ENCODE measurements around the gene MDC1.
A peak's percentile ranks its signal among the peaks of the same experiment; 100 is the strongest.
"Not testable (repeated sequence)": the region's sequence is repeated elsewhere in the genome, so short reads cannot be mapped to it uniquely, and the experiment has no call there.

MDC1 gene

DNA sequence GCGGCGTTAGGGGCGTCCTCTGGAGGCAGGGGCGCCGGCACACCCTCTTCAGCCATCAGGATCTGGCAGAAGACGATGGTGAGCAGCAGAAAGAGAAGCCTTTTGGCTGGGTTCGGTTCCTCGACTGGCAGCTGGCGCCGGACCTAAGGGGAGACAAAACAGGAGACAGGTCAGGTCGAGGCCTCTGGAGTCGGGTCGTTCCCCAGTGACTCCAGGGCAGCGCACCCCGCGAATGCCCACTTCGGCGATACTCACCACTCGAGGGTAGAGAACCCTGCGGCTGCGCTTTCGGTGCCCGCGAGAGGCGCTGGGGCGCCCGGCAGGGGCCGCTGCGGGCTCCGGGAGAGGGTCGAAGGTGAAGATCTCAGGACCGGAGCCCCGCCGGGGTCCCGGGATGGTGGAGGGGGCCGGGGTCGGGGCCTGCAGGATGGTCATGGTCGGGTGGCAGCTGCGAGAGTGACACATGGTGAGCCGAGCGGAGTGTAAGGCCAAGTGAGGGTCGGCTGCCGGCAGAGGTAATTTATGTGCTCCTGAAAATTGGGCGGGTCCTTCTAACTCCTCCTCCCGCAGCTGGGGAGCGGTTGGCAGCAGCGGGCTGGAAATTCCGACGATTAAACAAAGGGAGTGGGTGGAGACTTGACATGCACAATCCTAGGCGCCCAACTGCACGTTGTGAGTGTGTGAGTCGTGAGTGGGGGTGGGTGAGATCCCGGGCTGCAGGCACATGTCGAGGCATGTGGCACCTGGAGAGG is 27.1 kb upstream of the MDC1 start, which contains the start of gene IER3:
IER3 (minus strand) TSS at position 494 of the 752 bp plus-strand sequence; CDS start at position 465, 29 bp downstream.
- peak; percentile 49 for DNase-seq

GRCh38 chr6:30743099-30744053 is 26.3 kb upstream of the MDC1 start:
- DNase-seq = no peak

- peak; percentile 70 for DNase-seq
These were observed 25.4 kb upstream of the MDC1 start, which contains the start of gene FLOT1 for GRCh38 chr6:30742316-30743098. Gene FLOT1, minus strand, starts transcription at chr6:30742687. Its CDS starts 498 bp downstream, at chr6:30742189.

DNA sequence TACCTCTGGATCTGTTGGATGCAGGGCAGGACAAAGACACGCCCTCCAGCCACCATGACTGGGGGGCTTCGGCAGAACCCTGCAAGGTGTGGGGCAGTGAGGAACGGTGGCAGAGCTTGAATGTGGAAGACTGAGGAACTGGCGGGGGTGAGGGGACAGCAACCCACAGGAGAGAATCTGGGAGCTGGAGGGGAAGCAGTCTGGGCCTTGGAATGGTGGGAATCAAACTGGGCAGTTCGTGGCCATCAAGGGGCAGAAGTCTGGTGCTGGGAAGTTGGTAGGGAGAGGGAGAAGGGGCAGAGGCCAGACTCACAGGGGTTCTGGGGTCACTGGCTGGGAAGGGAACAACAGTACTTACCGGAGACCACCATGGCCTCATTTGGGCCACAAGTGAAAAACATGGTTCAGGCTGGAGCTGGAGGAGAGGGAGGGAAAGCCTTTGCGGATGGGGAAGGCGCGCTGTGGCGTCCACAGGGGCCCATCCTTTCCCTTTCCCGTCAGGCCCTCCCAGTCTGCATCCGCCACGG is 24.8 kb upstream of the MDC1 start:
- no peak for DNase-seq

DNA sequence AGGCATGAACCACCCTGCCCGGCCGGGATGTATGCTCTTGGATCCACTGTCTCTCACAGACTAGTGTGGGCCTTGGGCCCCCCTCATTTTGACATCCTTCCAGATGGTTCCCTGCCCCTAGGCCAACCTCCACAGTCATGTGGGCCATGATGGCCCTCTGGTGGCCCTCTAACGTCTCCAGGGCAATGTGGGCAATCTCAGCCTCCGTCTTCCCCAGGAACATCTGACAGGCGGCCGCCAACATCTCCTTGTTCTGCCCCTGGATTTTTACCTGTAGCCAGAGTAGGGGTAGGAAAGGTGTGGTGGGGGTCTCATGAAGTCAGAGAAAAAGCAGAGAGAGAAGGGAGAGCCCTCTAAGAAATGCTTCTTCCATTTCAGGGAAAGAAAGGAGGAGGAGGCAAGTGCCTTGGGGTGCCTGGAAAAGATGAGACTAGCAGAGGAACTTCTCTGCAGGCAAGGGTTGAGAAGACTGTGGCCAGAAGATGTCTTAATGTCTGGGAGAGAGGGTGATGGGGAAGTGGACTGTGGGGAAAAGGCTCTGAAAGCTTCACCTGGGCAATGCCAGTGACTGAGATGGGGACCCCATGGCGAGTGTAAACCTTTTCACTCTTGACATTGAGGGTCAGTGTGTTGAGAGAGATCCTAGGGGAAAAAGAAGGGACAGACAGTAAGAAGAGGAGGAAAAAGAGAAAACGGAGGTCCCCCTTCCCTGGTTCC is 24.1 kb upstream of the MDC1 start:
- no peak for DNase-seq

- no peak for DNase-seq
These were observed 23.4 kb upstream of the MDC1 start for GRCh38 chr6:30740540-30740870.

DNA sequence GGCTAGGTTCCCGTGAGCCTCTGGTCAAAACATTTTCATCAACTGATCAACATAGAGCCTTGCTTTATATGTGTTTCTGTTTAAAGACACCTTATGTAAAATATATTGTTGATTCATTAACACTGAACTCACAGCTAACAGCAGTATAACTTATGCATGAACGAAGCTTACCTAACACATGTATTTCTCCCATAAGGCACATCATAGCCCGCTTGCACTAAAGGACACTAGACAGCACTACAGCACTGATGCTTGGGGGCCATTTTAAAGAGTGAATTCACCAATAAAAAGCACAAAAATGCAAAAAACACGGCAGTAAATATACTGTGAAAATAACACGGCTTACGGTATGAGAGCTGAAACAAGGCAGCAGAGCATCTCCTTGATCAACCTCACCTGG is 21.5 kb upstream of the MDC1 start:
- no peak for DNase-seq

DNA sequence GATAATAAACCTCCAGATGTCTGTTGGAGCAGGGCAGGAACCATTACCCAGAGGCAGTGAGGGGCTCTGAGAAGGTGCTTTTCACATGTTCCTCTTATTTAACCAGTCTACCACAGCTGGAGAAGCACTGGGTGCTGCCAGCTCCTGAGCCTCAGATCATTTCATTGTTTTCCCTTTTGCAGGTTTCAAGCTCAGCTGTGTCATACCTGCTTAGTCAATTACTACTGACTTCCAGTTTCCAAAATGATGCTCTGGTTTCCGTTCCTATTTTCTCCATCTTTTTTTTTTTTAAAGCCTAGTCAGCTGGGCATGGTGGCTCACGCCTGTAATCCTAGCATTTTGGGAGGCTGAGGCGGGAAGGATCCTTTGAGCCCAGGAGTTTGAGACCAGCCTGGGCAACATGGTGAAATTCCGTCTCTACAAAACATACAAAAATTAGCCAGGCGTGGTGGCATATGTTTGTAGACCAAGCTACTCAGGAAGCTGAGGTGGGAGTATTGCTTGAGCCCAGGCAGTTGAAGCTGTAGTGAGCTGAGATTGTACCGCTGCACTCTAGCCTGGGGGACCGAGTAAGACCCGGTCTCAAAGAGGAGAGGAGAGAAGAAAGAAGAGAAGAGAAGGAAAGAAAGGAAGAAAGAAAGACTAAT is 18.7 kb upstream of the MDC1 start:
- no peak for DNase-seq

GRCh38 chr6:30732237-30732943 is 15.3 kb upstream of the MDC1 start:
- no peak for DNase-seq

- DNase-seq = no peak
These were observed 13.7 kb upstream of the MDC1 start for GRCh38 chr6:30730601-30731435.

DNA sequence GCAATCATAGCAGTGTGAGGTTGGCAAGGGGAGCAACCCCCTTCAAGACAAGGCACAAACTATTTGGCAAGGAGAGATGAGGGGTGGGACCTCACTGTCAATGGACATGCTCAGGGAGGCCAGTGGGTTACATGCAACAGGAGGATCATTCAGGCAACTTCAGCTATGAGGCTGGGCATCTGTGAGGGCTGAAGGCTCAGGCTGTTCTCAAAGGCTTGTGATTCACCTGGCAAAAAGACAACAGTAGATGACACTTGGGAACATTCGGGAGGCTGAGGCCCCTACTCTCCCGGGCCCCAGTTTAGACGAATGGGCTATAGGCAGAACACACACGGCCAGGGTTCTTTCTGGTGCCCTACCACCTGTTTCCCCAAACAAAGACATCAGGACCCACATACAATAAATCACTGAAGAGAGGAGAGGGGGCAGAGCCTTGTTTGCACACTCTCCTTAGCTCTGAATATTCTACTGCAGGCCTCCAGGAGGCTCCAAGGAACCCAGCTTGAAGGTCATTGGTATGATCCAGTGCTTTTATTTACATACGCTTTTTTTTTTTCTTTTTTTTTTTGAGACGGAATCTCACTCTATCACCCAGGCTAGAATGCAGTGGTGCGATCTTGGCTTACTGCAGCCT is 11.0 kb upstream of the MDC1 start:
- no peak for DNase-seq

- DNase-seq = no peak
These were observed 9.7 kb upstream of the MDC1 start for GRCh38 chr6:30726506-30727413.

GRCh38 chr6:30725713-30726505 is 8.8 kb upstream of the MDC1 start:
- no peak for DNase-seq

GRCh38 chr6:30724906-30725667 is 8.0 kb upstream of the MDC1 start:
- DNase-seq = no peak

- not testable (repeated sequence) for DNase-seq
These were observed 7.0 kb upstream of the MDC1 start for GRCh38 chr6:30723843-30724741.

Measured in NCI-H1048 (cell line).